T-helper 17 cell (primary cell): ENCODE data around the gene SYT17. TPM values are rescaled to one million over a fixed set of nuclear protein-coding genes. Genes with fewer than 3 reads are reported as not detected.
"Not testable (repeated sequence)": the region's sequence is repeated elsewhere in the genome, so short reads cannot be mapped to it uniquely, and the experiment has no call there.

Experiments used
- ATAC-seq: fragments of 150-1000 bp; cut with Tn5 transposase; 2 replicates; pipeline ENCODE4 v1.10.0; 2021; ENCODE audit warnings: mild to moderate bottlenecking, moderate library complexity
- DNase-seq, 3 donors: peaks; one replicate each; pipeline versions ENCODE4 v3.0.0 to v3.0.0-alpha.2; 2020 to 2021
- H3K9me3 ChIP-seq: one replicate; pipeline ENCODE4 v1.7.0; 2013; ENCODE audit warnings: low read length, mild to moderate bottlenecking; ENCODE audit not compliant: control insufficient read depth, poor library complexity, severe bottlenecking
- H3K27ac Mint-ChIP-seq: one replicate; pipeline ENCODE4 v1.8.0; 2022; ENCODE audit warnings: mild to moderate bottlenecking, moderate library complexity, mixed read lengths
- H3K27me3 Mint-ChIP-seq: one replicate; pipeline ENCODE4 v1.8.0; 2022; ENCODE audit warnings: mixed read lengths
- H3K36me3 Mint-ChIP-seq: one replicate; pipeline ENCODE4 v1.8.0; 2022; ENCODE audit warnings: low read depth, mixed read lengths
- H3K4me1 Mint-ChIP-seq: one replicate; pipeline ENCODE4 v1.8.0; 2022; ENCODE audit warnings: mild to moderate bottlenecking, mixed read lengths
- H3K4me3 Mint-ChIP-seq: one replicate; pipeline ENCODE4 v1.8.0; 2022; ENCODE audit warnings: mild to moderate bottlenecking, moderate library complexity, mixed read lengths
- total RNA-seq, 4 donors: library from RNA in 2 of 4; stranded (reverse) in 2 of 4; gene quantifications; one replicate each; pipeline ENCODE4 v1.2.3 and lab custom pipeline; 2022 to 2026

The SYT17 gene
- total RNA-seq, 2 donors from 2014 or later: 0.97 TPM; not detected in 1

GRCh38 chr16:19186408-19186807, 18.4 kb downstream of the SYT17 start:
- H3K27me3 Mint-ChIP-seq: no peaks in the 10 kb centered on the region
- H3K4me3 Mint-ChIP-seq: no peak overlapping the region
- no peaks in the 10 kb centered on the region for H3K36me3 Mint-ChIP-seq
- DNase-seq: no peak
- no peak for ATAC-seq
- H3K4me1 Mint-ChIP-seq: no peaks in the 10 kb centered on the region
- H3K9me3 ChIP-seq: no peaks in the 10 kb centered on the region
- no peak overlapping the region for H3K27ac Mint-ChIP-seq

GRCh38 chr16:19187961-19188360, 19.9 kb downstream of the SYT17 start:
- not testable (repeated sequence) for H3K36me3 Mint-ChIP-seq, H3K4me3 Mint-ChIP-seq, ATAC-seq, DNase-seq, H3K27me3 Mint-ChIP-seq, H3K9me3 ChIP-seq, H3K27ac Mint-ChIP-seq, H3K4me1 Mint-ChIP-seq

DNA sequence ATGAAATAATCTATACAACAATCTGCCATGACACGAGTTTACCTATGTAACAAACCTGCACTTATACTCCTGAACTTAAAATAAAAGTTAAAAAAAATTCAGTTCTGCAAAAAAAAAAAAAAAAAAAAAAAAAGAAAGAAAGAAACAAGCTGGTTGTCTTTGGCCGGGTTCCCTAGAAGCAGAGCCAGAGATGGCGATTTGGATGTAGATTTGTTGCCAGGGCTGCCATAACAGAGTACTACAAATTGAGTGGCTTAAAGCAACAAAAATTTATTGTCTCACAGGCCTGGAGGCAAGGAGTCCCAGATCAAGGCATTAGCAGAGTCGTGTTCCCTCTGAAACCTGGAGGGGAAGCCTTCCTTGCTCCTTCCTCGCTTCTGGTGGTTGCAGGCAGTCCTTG, 20.4 kb downstream of the SYT17 start:
- no peak for ATAC-seq
- Mint-ChIP-seq H3K36me3 (no peaks in the 10 kb centered on the region), H3K27me3 (peaks cover 6% of the 10 kb centered on the region), H3K27ac (no peak overlapping the region), H3K4me1 (no peaks in the 10 kb centered on the region), H3K4me3 (no peak overlapping the region)
- H3K9me3 ChIP-seq: no peaks in the 10 kb centered on the region
- DNase-seq: no peak

DNA sequence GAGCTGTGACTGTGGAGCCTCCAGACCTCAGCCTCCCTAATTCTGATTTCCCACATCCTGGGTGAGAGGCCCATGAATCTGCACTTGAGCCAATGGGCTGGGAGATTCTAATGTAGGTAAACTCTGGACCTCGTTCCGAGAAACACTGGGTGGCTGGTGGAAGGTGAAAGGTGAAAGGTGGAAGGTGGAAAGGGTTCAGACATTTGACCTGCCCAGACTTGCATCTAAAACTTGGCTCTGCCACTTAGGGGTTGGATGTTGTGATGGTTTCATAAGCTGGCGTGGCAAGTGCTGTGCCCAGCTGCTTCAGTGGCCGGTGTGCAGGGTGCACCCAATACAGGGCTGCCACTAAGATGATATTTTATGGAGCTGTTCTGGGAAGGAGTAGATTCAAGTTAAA, 24.8 kb downstream of the SYT17 start:
- Mint-ChIP-seq H3K4me3 (no peak overlapping the region), H3K27ac (no peak overlapping the region), H3K4me1 (no peaks in the 10 kb centered on the region), H3K36me3 (no peaks in the 10 kb centered on the region), H3K27me3 (peaks cover 6% of the 10 kb centered on the region)
- DNase-seq (no peak), ATAC-seq (no peak)
- H3K9me3 ChIP-seq: no peaks in the 10 kb centered on the region

DNA sequence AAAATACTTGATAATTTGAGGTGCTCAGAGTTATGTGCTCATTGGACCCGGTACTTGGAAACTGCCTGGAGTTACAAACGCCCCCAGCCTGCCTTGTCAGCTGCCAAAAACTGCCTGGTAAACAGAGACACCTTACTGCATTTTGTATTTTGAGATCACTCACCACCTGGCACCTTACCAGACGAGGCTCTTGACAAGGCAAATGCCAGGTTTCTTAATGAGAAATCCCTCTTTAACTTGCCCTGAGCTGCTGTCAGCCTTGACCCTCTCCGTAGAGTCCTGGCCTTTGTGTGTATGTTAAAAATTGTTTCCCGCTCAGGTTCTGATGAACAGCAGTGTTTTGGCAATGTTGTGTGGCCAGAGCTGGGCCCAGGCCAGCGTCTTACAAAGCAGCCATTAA, 28.8 kb downstream of the SYT17 start:
- H3K4me3 Mint-ChIP-seq: no peak overlapping the region
- DNase-seq (no peak), ATAC-seq (no peak)
- H3K27ac Mint-ChIP-seq: no peak overlapping the region
- H3K4me1 Mint-ChIP-seq: no peaks in the 10 kb centered on the region
- no peaks in the 10 kb centered on the region for H3K36me3 Mint-ChIP-seq
- peaks cover 6% of the 10 kb centered on the region for H3K27me3 Mint-ChIP-seq
- no peaks in the 10 kb centered on the region for H3K9me3 ChIP-seq

DNA sequence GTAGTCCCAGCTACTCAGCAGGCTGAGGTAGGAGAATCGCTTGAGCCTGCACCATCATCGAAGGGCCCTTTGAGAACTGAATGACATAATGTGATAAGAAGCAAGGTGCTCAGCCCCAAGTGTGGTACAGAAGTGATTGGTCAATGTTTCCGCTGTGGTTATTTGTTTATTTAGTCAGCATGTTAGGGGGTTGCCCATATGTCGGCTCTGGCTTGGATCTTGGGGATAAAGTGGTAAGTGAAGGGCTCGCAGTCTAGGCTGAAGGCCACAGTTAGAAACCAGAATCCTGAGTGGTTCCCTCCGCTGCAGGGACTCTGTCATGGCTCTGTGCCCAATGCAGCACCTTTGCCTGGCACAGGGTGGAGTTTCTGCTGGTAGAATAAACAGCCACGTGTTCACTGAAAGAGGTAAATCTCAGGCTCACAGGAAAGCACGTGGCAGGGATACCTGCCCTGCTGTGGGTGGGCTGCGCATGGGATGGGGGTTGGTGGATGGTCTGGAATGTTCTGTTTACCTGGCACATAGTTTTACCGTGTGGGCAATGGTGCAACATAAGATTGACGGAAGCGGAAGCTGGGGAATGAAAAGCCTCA, 35.4 kb downstream of the SYT17 start:
- Mint-ChIP-seq H3K27ac (no peak overlapping the region), H3K36me3 (no peaks in the 10 kb centered on the region), H3K4me3 (no peak overlapping the region), H3K4me1 (no peaks in the 10 kb centered on the region), H3K27me3 (peaks cover 5% of the 10 kb centered on the region)
- H3K9me3 ChIP-seq: no peaks in the 10 kb centered on the region
- no peak for DNase-seq
- no peak for ATAC-seq

DNA sequence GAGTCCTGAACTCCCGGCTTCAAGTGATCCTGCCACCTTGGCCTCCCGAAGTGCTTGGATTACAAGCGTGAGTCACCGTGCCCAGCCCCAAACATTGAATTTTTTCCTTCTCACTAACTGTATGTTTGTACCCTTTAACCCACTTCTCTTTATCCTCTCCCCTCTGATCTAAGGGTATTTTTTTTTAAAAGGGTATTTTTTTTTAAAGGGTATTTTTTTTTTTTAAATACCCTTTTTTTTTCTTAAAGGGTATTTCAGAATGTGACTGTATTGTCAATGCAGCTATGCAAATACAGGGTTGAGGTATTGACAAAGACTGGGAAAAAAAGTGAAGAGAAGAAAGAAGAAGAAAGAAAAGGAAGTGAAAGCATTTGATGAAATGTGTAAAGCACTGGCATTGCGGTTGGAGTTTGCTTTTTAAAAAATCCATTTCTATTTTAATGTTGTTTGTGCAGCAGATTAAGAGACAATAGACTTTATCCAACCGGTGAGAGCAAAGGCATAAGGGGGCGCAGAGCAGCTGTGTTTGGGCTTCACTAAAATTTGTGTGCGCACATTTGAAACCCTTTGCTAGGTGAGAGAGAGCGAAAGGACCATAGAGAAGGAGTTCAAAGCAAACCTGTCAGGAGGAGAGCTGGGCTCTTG, 42.4 kb downstream of the SYT17 start:
- no peaks in the 10 kb centered on the region for H3K9me3 ChIP-seq
- no peak for DNase-seq
- H3K36me3 Mint-ChIP-seq: peaks cover 2% of the 10 kb centered on the region
- H3K27ac Mint-ChIP-seq: no peak overlapping the region
- ATAC-seq: peak; percentile 73
- no peaks in the 10 kb centered on the region for H3K4me1 Mint-ChIP-seq
- H3K27me3 Mint-ChIP-seq: no peaks in the 10 kb centered on the region
- H3K4me3 Mint-ChIP-seq: no peak overlapping the region

DNA sequence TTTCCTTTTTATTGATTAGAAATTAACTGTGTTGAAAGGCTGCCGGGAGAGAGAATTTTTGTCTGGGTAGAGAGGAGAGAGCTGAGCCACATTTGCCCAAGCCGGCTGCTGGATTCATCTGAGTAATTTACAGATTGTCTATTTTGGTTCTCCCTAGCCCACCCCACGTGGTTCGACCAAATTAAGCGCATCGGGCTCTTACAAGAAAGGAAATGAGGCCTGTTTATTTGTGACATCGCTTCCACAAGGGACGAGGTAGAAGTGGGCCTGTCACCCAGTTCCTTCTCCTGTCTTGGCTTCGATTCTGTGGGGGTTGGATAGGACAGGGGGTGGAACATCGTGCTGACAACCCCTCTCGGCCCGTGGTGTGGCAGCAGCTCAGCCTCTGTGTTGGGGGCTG, 42.9 kb downstream of the SYT17 start:
- H3K36me3 Mint-ChIP-seq: peaks cover 2% of the 10 kb centered on the region
- peak overlapping the region; percentile 2 for H3K27ac Mint-ChIP-seq
- H3K4me1 Mint-ChIP-seq: no peaks in the 10 kb centered on the region
- no peaks in the 10 kb centered on the region for H3K27me3 Mint-ChIP-seq
- ATAC-seq: peak; percentile 50
- no peak for DNase-seq
- no peak overlapping the region for H3K4me3 Mint-ChIP-seq
- H3K9me3 ChIP-seq: no peaks in the 10 kb centered on the region

DNA sequence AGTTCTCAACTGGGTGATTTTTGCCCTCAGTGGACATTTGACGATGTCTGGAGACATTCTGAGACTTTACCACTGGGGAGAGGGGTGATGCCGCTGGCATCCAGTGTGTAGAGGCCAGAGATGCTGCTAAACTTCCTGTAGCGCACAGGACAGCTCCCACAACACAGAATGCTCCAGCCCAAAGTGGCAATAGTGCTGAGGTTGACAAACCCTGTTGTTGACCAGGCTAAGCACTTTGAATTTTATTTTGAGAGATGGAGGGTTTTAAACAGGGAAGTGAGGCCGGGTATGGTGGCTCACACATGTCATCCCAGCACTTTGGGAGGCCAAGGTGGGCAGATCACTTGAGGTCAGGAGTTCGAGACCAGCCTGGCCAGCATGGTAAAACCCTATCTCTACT, 44.0 kb downstream of the SYT17 start:
- no peaks in the 10 kb centered on the region for H3K27me3 Mint-ChIP-seq
- DNase-seq (no peak), ATAC-seq (no peak)
- no peaks in the 10 kb centered on the region for H3K9me3 ChIP-seq
- no peak overlapping the region for H3K4me3 Mint-ChIP-seq
- no peak overlapping the region for H3K27ac Mint-ChIP-seq
- H3K4me1 Mint-ChIP-seq: no peaks in the 10 kb centered on the region
- peaks cover 2% of the 10 kb centered on the region for H3K36me3 Mint-ChIP-seq

- no peak for DNase-seq
- H3K27ac Mint-ChIP-seq: no peak overlapping the region
- no peak overlapping the region for H3K4me3 Mint-ChIP-seq
- H3K4me1 Mint-ChIP-seq: no peaks in the 10 kb centered on the region
- H3K36me3 Mint-ChIP-seq: peaks cover 2% of the 10 kb centered on the region
- no peak for ATAC-seq
- H3K27me3 Mint-ChIP-seq: no peaks in the 10 kb centered on the region
- H3K9me3 ChIP-seq: no peaks in the 10 kb centered on the region
Observed at GRCh38 chr16:19213885-19214284, 45.8 kb downstream of the SYT17 start.

GRCh38 chr16:19215705-19216104, 47.7 kb downstream of the SYT17 start:
- H3K27ac Mint-ChIP-seq: no peak overlapping the region
- H3K27me3 Mint-ChIP-seq: peaks cover 5% of the 10 kb centered on the region
- no peak overlapping the region for H3K4me3 Mint-ChIP-seq
- ATAC-seq (no peak), DNase-seq (no peak)
- H3K4me1 Mint-ChIP-seq: no peaks in the 10 kb centered on the region
- peaks cover 2% of the 10 kb centered on the region for H3K36me3 Mint-ChIP-seq
- H3K9me3 ChIP-seq: no peaks in the 10 kb centered on the region

- no peak overlapping the region for H3K4me3 Mint-ChIP-seq
- no peaks in the 10 kb centered on the region for H3K4me1 Mint-ChIP-seq
- ATAC-seq (no peak), DNase-seq (no peak)
- H3K27me3 Mint-ChIP-seq: peaks cover 5% of the 10 kb centered on the region
- peaks cover 2% of the 10 kb centered on the region for H3K9me3 ChIP-seq
- H3K27ac Mint-ChIP-seq: no peak overlapping the region
- no peaks in the 10 kb centered on the region for H3K36me3 Mint-ChIP-seq
Observed at GRCh38 chr16:19218581-19218980, 50.5 kb downstream of the SYT17 start.

DNA sequence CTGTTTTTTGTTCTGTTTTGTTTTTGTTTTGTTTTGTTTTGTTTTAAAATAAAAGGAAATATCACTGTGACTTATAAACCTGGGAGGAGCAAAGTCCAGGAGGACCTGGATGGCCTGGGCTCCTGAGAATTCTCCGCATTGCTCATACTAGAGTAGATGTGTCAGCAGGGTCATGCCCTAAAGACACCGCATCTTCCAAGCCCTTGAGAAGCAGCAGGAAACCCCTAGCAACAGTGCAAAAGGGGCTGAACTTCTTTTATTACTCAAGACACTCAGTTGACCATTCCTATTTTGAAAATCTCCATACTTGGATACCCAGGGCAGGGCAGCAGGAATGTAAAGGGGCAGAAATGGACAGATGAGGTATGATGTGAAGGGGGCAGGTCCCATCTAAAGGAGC, 51.8 kb downstream of the SYT17 start:
- H3K4me3 Mint-ChIP-seq: no peak overlapping the region
- ATAC-seq: no peak
- no peak overlapping the region for H3K27ac Mint-ChIP-seq

More for the DNA sequence above, 51.8 kb downstream of the SYT17 start:
- Mint-ChIP-seq H3K4me1 (no peaks in the 10 kb centered on the region), H3K27me3 (peaks cover 5% of the 10 kb centered on the region), H3K36me3 (no peaks in the 10 kb centered on the region)
- DNase-seq: no peak
- peaks cover 3% of the 10 kb centered on the region for H3K9me3 ChIP-seq
